ENCODE measurements around the gene RPLP2. TPM values are rescaled to one million over a fixed set of nuclear protein-coding genes. Genes with fewer than 3 reads are reported as not detected.
A peak's percentile ranks its signal among the peaks of the same experiment; 100 is the strongest.

RPLP2 gene
- total RNA-seq, result 1,000 to 10,000 TPM; 1,811 to 1,846 TPM
- long read RNA-seq, transcript RPLP2-207 (4 exons, 637 nt), result minor isoform, 68 of 287 reads
- long read RNA-seq, transcript RPLP2-201 (5 exons, 781 nt), result major isoform, 202 of 287 reads
- long read RNA-seq, partial matches to known transcripts, result 5 of 287 reads
- long read RNA-seq, other reads (novel, unspliced or antisense), result 10 of 287 reads

GRCh38 chr11:809287-810039 lies at the start of gene RPLP2:
RPLP2 (plus strand) TSS chr11:809967; CDS start chr11:810235, 268 bp downstream.
- intact Hi-C loops (cut with DNase I, micrococcal nuclease), result no loop called here
- peak; percentile 98 for DNase-seq
- ATAC-seq, result peak; percentile 81

GRCh38 chr11:760236-760635 lies 49.5 kb upstream of the RPLP2 start:
- DNase-seq, result no peak
- no peak for ATAC-seq
- intact Hi-C loops (cut with DNase I, micrococcal nuclease), result no loop called here

GRCh38 chr11:761526-762108 lies 48.1 kb upstream of the RPLP2 start:
- intact Hi-C loops (cut with DNase I, micrococcal nuclease), result no loop called here
- ATAC-seq (no peak), DNase-seq (no peak)

GRCh38 chr11:762421-763072 lies 47.2 kb upstream of the RPLP2 start:
- intact Hi-C loops (cut with DNase I, micrococcal nuclease), result no loop called here
- ATAC-seq, result peak; percentile 64
- peak; percentile 50 to 59 for DNase-seq

- intact Hi-C loops (cut with DNase I, micrococcal nuclease), result no loop called here
- ATAC-seq (peak; percentile 76), DNase-seq (peak; percentile 69 to 72)
Observed at GRCh38 chr11:763073-763463, 46.7 kb upstream of the RPLP2 start.

GRCh38 chr11:763549-764321 lies 46.0 kb upstream of the RPLP2 start:
- DNase-seq (no peak), ATAC-seq (peak; percentile 5)
- intact Hi-C loops (cut with DNase I, micrococcal nuclease), result no loop called here

GRCh38 chr11:764322-765024 lies 45.3 kb upstream of the RPLP2 start:
- ATAC-seq (no peak), DNase-seq (no peak)
- intact Hi-C loops (cut with DNase I, micrococcal nuclease), result no loop called here

GRCh38 chr11:765025-765801 lies 44.6 kb upstream of the RPLP2 start:
- peak; percentile 52 to 67 for DNase-seq
- ATAC-seq, result peak; percentile 30
- intact Hi-C loops (cut with DNase I, micrococcal nuclease), result no loop called here

- ATAC-seq (no peak), DNase-seq (no peak)
- intact Hi-C loops (cut with DNase I, micrococcal nuclease), result no loop called here
Observed at GRCh38 chr11:765802-766091, 44.0 kb upstream of the RPLP2 start.

DNA sequence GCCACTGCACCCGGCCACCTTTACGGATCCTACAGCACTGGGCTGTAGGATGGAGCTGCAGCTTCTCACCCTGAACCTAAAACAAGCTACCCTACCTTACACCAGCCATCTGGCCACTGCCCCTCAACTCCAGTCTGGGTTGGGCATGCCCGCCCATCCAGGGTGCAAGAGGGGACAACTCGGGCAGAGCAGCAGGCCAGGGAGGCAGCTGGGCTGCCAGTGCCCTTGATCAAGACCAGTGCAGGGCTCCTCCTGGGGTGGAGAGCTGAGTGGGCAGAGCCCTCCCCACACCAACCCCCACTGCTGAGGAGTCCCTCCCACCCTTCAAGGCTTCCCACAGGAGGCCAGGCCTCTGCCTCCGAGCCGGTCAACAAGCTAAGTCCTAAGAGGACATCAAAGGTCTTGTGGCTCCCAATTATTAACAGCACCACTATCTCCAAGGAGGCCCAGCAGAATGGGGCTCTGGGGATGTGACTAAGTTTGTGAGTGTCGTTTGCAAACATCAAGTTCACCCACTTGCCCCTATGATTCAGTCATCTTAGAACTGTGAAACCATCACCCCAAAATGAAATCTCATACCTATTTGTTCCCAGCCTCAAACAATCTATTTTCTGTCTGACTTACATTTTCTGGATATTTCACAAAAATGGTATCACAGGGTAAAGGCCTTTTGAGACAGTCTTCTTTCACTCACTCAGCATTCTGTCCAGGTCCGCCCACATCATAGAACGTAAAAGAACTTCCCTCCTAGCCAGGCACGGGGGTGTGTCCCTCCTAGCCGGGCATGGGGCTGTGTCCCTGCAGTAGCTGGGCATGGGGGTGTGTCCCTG lies 43.4 kb upstream of the RPLP2 start:
- DNase-seq, result no peak
- intact Hi-C loops (cut with DNase I, micrococcal nuclease), result no loop called here
- ATAC-seq, result peak; percentile 14

DNA sequence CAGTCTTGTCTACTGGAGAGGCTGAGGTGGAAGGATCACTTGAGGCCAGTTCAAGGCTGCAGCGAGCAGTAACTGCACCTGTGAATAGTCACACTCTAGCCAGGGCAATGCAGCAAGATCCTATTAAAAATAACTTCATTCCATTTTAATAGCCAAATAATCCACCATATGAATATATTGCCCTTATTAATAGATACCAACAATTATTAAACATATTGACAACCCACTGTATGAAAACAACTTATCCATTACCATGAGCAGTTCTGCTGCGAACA lies 42.9 kb upstream of the RPLP2 start:
- ATAC-seq (no peak), DNase-seq (no peak)
- intact Hi-C loops (cut with DNase I, micrococcal nuclease), result no loop called here

GRCh38 chr11:767238-767637 lies 42.5 kb upstream of the RPLP2 start:
- no peak for ATAC-seq
- DNase-seq, result no peak
- intact Hi-C loops (cut with DNase I, micrococcal nuclease), result no loop called here

GRCh38 chr11:769887-770641 lies 39.7 kb upstream of the RPLP2 start:
- ATAC-seq (no peak), DNase-seq (no peak)
- intact Hi-C loops (cut with DNase I, micrococcal nuclease), result no loop called here

DNA sequence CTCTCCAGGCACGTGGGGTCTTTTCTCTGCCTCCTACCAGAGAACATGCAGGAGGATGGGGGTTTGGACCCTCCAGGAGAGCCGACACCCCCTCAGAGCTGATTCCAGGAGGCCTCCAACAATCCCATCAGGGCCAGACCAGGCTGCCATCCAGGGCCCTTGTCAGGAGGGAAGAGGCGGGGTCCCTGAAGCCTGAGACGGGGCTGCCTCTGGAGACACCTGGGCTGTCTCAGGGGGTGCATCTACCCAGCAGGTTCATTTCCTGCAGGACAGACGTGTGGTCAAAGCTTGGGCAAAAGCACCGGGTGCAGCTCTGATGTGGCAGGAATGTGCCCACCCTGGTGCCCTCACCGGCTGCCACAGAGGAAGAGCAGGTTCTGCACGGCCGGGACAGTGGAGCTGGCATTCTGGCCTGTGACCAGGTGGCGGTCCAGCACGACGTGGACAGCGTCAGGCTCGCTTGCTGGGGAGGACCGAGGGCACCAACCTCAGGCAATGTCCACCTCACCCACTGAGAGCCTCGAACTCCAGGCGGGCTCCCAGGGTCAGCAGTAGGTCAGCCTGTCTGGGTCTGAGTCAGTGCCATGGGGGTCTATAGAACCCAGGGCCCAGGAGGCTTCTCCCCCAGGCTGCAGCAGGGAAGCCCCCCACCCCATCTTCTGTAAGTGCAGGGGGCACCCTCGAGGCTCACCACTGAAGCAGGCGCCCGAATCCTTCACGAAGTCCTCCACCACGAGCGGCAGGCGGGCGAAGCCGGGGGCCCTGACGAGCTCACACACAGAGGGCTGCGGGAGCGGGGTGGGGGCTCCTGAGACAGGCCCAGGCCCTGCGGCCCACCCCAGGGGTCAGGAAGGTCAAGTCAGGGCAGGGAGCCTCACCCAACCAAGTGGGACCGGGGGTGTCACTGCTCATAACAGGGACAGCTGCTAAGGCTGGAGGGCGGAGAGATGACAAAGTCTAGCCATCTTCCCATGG lies 38.8 kb upstream of the RPLP2 start:
- DNase-seq (no peak), ATAC-seq (no peak)
- intact Hi-C loops (cut with DNase I, micrococcal nuclease), result no loop called here

GRCh38 chr11:771617-772204 lies 38.1 kb upstream of the RPLP2 start:
- DNase-seq (no peak), ATAC-seq (no peak)
- intact Hi-C loops (cut with DNase I, micrococcal nuclease), result no loop called here

Measured in left colon (tissue), 2 donors.